Panc1 (cell line): Measurements from ENCODE around the gene CA10. TPM values are rescaled to one million over a fixed set of nuclear protein-coding genes. Genes with fewer than 3 reads are reported as not detected.

Source experiments
- ATAC-seq: fragments of 200-7000 bp; cut with Tn5 transposase; 2 replicates; pipeline ENCODE4 v1.9.1; 2020; ENCODE audit warnings: mild to moderate bottlenecking, moderate library complexity
- BruUV-seq: library from RNA; stranded (reverse); fragments of 400-500 nt; replicated peaks from 2 replicates; lab custom pipeline; 2021; lab: Mats Ljungman, UMichigan
- CTCF ChIA-PET: fragments of 300-600 bp; sonication (Branson Sonifier 250); formaldehyde crosslinking; loops from one replicate; lab custom pipeline; 2022; ENCODE audit warnings: antibody characterized with exemption; lab: Charles Lee
- POLR2A ChIA-PET: fragments of 300-600 bp; sonication (Branson Sonifier 250); formaldehyde crosslinking; loops from one replicate; lab custom pipeline; 2022; ENCODE audit warnings: antibody characterized with exemption; lab: Charles Lee
- DNase-seq: peaks from one replicate; pipeline ENCODE4 v3.0.0-alpha.2; 2010; ENCODE audit warnings: low read depth, low spot score
- H3K27ac ChIP-seq: 2 replicates; pipeline ENCODE4 v1.5.1; 2011; ENCODE audit warnings: mild to moderate bottlenecking, low read length, inconsistent platforms
- H3K27me3 ChIP-seq: fragments of 200-500 bp; sonication (Bioruptor generic); 2 replicates; pipeline ENCODE4 v1.6.0; 2014; ENCODE audit warnings: low read length, inconsistent platforms; ENCODE audit not compliant: control insufficient read depth, insufficient read depth
- H3K36me3 ChIP-seq: fragments of 200-500 bp; sonication (Bioruptor generic); 2 replicates; pipeline ENCODE4 v1.5.1; 2014; ENCODE audit warnings: inconsistent platforms, mild to moderate bottlenecking, low read length, moderate library complexity; ENCODE audit not compliant: control insufficient read depth, insufficient read depth
- H3K4me1 ChIP-seq: 2 replicates; pipeline ENCODE4 v1.5.1; 2011; ENCODE audit warnings: inconsistent platforms, mild to moderate bottlenecking, low read length, moderate library complexity; ENCODE audit not compliant: control insufficient read depth, insufficient read depth
- H3K4me3 ChIP-seq, 2 experiments: 2 replicates each; pipeline ENCODE4 v1.5.1; 2011 to 2012; ENCODE audit warnings: low read depth in 2 of 2, low read length in 2 of 2, mild to moderate bottlenecking in 2 of 2, inconsistent platforms in 1 of 2, moderate library complexity in 1 of 2
- H3K9me3 ChIP-seq: fragments of 200-500 bp; sonication (Bioruptor generic); 2 replicates; pipeline ENCODE4 v1.5.1; 2014; ENCODE audit warnings: low read depth, mild to moderate bottlenecking, inconsistent platforms, low read length, moderate library complexity; ENCODE audit not compliant: control insufficient read depth, insufficient read depth
- CTCF ChIP-seq: fragments of 450-650 bp; IDR thresholded peaks from 2 replicates; pipeline ENCODE4 v1.5.1; 2017; ENCODE audit warnings: mild to moderate bottlenecking
- POLR2AphosphoS5 ChIP-seq: IDR thresholded peaks from 2 replicates; pipeline ENCODE4 v1.6.1; 2012; ENCODE audit warnings: mild to moderate bottlenecking, low read depth, low read length, moderate library complexity
- REST ChIP-seq, 2 experiments: IDR thresholded peaks; 2 replicates each; pipeline ENCODE4 v1.6.1; 2011 to 2012; ENCODE audit warnings: low read depth in 2 of 2, control low read depth in 1 of 2, low read length in 1 of 2, mild to moderate bottlenecking in 1 of 2, moderate library complexity in 1 of 2; ENCODE audit not compliant: insufficient read depth in 1 of 2
- SIN3A ChIP-seq: IDR thresholded peaks from 2 replicates; pipeline ENCODE4 v1.6.1; 2012; ENCODE audit warnings: low read depth, mild to moderate bottlenecking, low read length, moderate library complexity, borderline replicate concordance; ENCODE audit not compliant: insufficient read depth
- TCF7L2 ChIP-seq: IDR thresholded peaks from 2 replicates; pipeline ENCODE4 v1.6.1; 2011; ENCODE audit warnings: mild to moderate bottlenecking, low read depth, low read length, inconsistent platforms
- in situ Hi-C: cut with HindIII; loops from 2 replicates; pipeline ENCODE4 v1.10.0; 2016; ENCODE audit warnings: low sequenced_read_pairs, low pct_unique_long_range_greater_than_20kb
- intact Hi-C: fragments of 100-400 bp; cut with micrococcal nuclease; formaldehyde crosslinking; loops from one replicate; pipeline ENCODE4 v1.10.0; 2022; ENCODE audit not compliant: unreplicated experiment
- total RNA-seq: library from RNA; stranded (reverse); gene quantifications from one replicate; pipeline ENCODE4 v1.2.1, GENCODE V29; 2021; ENCODE audit not compliant: unreplicated experiment

CA10 gene
- total RNA-seq, 1 experiment from 2014 or later: not detected

- POLR2A ChIA-PET: no interaction called here
- CTCF ChIA-PET: no interaction called here
- in situ Hi-C loops (no loop called here), intact Hi-C loops (no loop called here)
- DNase-seq: no peak
- Histone ChIP-seq H3K27me3 (no peaks in the 10 kb centered on the region), H3K9me3 (no peaks in the 10 kb centered on the region), H3K36me3 (no peaks in the 10 kb centered on the region), H3K4me1 (no peaks in the 10 kb centered on the region), H3K4me3 (no peak overlapping the region), H3K27ac (no peak overlapping the region)
- TF ChIP-seq CTCF (no peak), POLR2AphosphoS5 (no peak), SIN3A (no peak), REST (IDR thresholded peaks at IDR 0.05; ENCODE audit: insufficient read depth in 1 of 2, low read depth in 2 of 2, low read length in 1 of 2) (no peak), TCF7L2 (no peak)
- ATAC-seq: no peak
- no TSS peak for BruUV-seq
Measured at GRCh38 chr17:51830886-51831285, 327.6 kb downstream of the CA10 start.

GRCh38 chr17:51830451-51830850, 328.1 kb downstream of the CA10 start:
- ATAC-seq (no peak), DNase-seq (no peak)
- intact Hi-C loops: no loop called here
- CTCF ChIA-PET: no interaction called here
- H3K4me1 ChIP-seq: no peaks in the 10 kb centered on the region
- no peak overlapping the region for H3K27ac ChIP-seq
- POLR2A ChIA-PET: no interaction called here
- H3K36me3 ChIP-seq: no peaks in the 10 kb centered on the region
- BruUV-seq: no TSS peak
- in situ Hi-C loops: no loop called here
- H3K4me3 ChIP-seq: no peak overlapping the region
- TF ChIP-seq TCF7L2 (no peak), POLR2AphosphoS5 (no peak), REST (IDR thresholded peaks at IDR 0.05; ENCODE audit: insufficient read depth in 1 of 2, low read depth in 2 of 2, low read length in 1 of 2) (no peak), CTCF (no peak), SIN3A (no peak)
- H3K9me3 ChIP-seq: no peaks in the 10 kb centered on the region
- H3K27me3 ChIP-seq: no peaks in the 10 kb centered on the region
